Nephron progenitor cell (in vitro differentiated cells): Measurements from ENCODE around the gene NISCH.
A peak's percentile ranks its signal among the peaks of the same experiment; 100 is the strongest.

Source experiments
- DNase-seq: peaks from one replicate; pipeline ENCODE4 v3.0.0; 2021
- H3K27ac Mint-ChIP-seq: 2 replicates; pipeline ENCODE4 v1.8.0; 2021; ENCODE audit warnings: mild to moderate bottlenecking, moderate library complexity, mixed read lengths
- H3K27me3 Mint-ChIP-seq: 2 replicates; pipeline ENCODE4 v1.8.0; 2021; ENCODE audit warnings: mild to moderate bottlenecking, low read depth, mixed read lengths; ENCODE audit not compliant: poor library complexity
- H3K36me3 Mint-ChIP-seq: 2 replicates; pipeline ENCODE4 v1.8.0; 2021; ENCODE audit warnings: low read depth, mixed read lengths
- H3K4me1 Mint-ChIP-seq: 2 replicates; pipeline ENCODE4 v1.8.0; 2021; ENCODE audit warnings: mixed read lengths
- H3K4me3 Mint-ChIP-seq: 2 replicates; pipeline ENCODE4 v1.8.0; 2021; ENCODE audit warnings: mild to moderate bottlenecking, moderate library complexity, mixed read lengths
- H3K9me3 Mint-ChIP-seq: 2 replicates; pipeline ENCODE4 v1.8.0; 2021; ENCODE audit warnings: mild to moderate bottlenecking, moderate library complexity, mixed read lengths
- TF ChIP-seq, protein P1 (sequence below): fragments of 200-600 bp; sonication (generic); IDR thresholded peaks from 2 replicates; pipeline ENCODE4 v1.5.0; 2021; ENCODE audit warnings: antibody characterized with exemption

The NISCH gene

DNA sequence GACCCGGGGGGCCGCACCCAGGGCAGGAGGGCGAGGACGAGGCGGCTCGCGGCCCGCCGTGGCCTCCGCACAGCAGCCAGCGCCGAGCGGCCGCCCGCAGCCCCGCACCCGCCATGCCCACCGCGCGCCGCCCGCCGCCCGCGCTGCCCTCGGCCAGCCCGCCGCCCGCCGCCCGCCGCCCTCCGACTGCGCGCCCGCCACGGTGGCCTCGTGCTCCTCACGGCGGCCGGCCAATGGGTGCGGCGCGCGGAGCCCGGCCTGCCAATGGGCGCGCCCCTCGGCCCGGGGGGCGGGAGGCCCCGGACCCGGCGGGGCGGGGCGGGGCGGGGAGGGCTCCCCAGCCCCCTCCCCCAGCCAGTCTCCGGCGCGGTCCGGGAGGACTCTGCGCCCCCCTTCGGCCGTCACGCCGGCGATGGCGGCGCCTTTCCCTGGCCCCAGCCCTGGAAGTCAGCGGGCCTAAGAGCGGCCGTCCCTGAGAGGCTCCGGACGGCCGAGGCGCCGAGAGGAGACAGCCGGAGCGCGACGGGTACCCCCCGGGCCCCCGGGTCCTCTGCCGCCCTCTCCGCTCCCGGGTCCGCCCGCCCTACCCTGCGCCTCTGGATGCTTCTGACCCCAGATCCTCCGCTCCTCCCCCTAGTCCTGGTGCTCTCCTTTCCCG, 78.3 kb downstream of the NISCH start, which contains the start of gene NT5DC2:
Gene NT5DC2 (minus strand): TSS at position 235 of the 658 bp plus-strand sequence. CDS start 120 bp downstream, at position 115.
- peak; percentile 87 for DNase-seq
- H3K36me3 Mint-ChIP-seq: peaks cover 19% of the 10 kb centered on the region
- H3K27me3 Mint-ChIP-seq: no peaks in the 10 kb centered on the region
- H3K4me1 Mint-ChIP-seq: peaks cover 70% of the 10 kb centered on the region
- H3K27ac Mint-ChIP-seq: peak within 1 kb of the TSS; percentile 45
- peak within 1 kb of the TSS; percentile 88 for H3K4me3 Mint-ChIP-seq
- TF ChIP-seq, protein P1, sequence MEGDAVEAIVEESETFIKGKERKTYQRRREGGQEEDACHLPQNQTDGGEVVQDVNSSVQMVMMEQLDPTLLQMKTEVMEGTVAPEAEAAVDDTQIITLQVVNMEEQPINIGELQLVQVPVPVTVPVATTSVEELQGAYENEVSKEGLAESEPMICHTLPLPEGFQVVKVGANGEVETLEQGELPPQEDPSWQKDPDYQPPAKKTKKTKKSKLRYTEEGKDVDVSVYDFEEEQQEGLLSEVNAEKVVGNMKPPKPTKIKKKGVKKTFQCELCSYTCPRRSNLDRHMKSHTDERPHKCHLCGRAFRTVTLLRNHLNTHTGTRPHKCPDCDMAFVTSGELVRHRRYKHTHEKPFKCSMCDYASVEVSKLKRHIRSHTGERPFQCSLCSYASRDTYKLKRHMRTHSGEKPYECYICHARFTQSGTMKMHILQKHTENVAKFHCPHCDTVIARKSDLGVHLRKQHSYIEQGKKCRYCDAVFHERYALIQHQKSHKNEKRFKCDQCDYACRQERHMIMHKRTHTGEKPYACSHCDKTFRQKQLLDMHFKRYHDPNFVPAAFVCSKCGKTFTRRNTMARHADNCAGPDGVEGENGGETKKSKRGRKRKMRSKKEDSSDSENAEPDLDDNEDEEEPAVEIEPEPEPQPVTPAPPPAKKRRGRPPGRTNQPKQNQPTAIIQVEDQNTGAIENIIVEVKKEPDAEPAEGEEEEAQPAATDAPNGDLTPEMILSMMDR: no peak
- no peaks in the 10 kb centered on the region for H3K9me3 Mint-ChIP-seq

DNA sequence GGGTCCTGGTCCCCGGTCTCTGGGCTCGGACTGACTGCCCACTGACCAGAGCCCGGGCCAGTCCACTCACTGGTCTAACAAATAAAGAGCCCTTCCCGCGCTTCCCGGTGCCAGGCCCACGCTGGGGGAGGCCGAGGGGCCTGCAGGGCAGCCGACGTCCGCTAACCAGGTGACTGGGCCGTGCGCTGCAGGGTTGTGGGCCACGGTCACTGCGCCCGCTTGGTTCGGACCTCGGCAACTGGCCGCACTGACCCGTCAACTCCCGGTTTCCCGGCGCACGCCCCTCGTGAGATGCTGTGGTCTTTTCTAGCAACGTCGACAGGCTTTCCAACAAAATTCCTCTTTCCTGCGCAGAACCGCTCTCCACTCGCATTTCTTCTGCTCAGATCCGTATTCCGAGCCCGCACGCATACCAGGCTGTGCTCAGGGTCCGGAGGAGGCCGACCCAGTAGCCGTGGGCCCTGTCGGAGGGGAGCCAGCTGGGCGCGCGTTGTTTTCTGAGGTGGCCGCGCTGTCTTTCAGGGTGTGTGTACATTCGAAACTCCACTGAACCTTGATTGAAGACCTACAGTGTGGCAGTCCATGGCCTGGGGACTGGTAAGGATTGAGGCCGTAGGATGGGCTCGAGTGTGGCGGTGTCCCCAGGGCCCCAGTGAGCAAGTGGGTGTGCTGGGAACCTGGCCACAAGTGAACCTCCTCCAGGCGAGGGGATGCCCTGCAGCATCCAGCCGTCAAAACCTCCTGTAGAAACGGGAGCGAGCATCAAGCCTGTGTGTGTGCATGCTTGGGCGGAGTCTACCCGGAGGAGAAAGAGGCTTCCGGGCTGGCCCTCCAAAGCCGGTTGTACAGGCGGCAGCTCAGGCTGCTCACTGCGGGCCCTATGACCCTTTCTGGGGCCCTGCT, 79.1 kb downstream of the NISCH start:
- H3K4me3 Mint-ChIP-seq: peak overlapping the region; percentile 84
- TF ChIP-seq, protein P1: no peak
- H3K27me3 Mint-ChIP-seq: no peaks in the 10 kb centered on the region
- peak overlapping the region; percentile 85 for H3K27ac Mint-ChIP-seq
- peaks cover 72% of the 10 kb centered on the region for H3K4me1 Mint-ChIP-seq
- H3K9me3 Mint-ChIP-seq: no peaks in the 10 kb centered on the region
- H3K36me3 Mint-ChIP-seq: peaks cover 20% of the 10 kb centered on the region
- no peak for DNase-seq

DNA sequence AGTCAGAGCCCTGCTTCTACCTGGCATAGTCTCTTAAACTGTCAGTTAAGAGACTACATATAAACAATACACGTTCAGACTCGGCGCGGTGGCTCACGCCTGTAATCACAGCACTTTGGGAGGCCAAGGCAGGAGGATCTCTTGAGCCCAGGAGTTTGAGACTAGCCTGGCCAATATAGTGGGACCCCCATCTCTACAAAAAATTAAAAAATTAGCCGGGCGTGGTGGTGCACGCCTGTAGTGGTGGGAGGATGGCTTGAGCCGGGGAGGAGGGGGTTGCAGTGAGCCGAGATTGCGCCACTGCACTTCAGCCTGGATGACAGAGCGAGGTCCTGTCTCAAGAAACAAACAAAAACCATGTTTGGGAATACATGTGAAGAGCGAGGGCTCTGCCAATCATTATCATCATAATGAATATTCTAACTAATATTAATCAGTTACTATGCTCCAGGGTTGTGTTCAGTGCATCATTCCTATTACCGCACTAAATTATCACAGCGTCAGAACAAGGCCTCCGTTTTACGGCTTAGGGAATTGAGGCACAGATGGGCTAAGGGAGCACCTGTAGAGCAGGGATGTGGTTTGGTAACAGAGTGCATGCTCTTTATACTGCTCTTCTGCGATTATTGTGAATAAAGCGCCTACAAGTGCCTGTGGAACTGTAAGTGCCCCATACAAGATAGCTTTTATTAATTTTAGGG, 80.2 kb downstream of the NISCH start:
- Mint-ChIP-seq H3K27me3 (no peaks in the 10 kb centered on the region), H3K27ac (no peak overlapping the region), H3K9me3 (no peaks in the 10 kb centered on the region), H3K4me1 (peaks cover 63% of the 10 kb centered on the region), H3K4me3 (peak overlapping the region; percentile 84), H3K36me3 (peaks cover 18% of the 10 kb centered on the region)
- TF ChIP-seq, protein P1: no peak
- no peak for DNase-seq

DNA sequence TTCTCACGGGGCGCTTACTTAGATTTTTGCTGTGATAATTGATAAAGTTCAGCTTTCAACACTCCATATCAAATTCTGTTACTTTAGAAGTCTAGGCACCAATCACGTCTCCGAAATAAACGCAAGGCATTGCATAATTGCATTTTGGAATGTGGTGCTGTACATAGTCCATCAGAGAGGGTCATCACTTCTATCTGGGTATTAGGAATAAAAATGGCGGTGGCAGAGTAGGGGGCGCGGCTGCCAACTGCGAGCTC, 80.6 kb downstream of the NISCH start:
- H3K36me3 Mint-ChIP-seq: peaks cover 18% of the 10 kb centered on the region
- H3K27me3 Mint-ChIP-seq: no peaks in the 10 kb centered on the region
- H3K9me3 Mint-ChIP-seq: no peaks in the 10 kb centered on the region
- H3K27ac Mint-ChIP-seq: no peak overlapping the region
- peak overlapping the region; percentile 69 for H3K4me3 Mint-ChIP-seq
- no peak for DNase-seq
- TF ChIP-seq, protein P1: no peak
- peaks cover 63% of the 10 kb centered on the region for H3K4me1 Mint-ChIP-seq

DNA sequence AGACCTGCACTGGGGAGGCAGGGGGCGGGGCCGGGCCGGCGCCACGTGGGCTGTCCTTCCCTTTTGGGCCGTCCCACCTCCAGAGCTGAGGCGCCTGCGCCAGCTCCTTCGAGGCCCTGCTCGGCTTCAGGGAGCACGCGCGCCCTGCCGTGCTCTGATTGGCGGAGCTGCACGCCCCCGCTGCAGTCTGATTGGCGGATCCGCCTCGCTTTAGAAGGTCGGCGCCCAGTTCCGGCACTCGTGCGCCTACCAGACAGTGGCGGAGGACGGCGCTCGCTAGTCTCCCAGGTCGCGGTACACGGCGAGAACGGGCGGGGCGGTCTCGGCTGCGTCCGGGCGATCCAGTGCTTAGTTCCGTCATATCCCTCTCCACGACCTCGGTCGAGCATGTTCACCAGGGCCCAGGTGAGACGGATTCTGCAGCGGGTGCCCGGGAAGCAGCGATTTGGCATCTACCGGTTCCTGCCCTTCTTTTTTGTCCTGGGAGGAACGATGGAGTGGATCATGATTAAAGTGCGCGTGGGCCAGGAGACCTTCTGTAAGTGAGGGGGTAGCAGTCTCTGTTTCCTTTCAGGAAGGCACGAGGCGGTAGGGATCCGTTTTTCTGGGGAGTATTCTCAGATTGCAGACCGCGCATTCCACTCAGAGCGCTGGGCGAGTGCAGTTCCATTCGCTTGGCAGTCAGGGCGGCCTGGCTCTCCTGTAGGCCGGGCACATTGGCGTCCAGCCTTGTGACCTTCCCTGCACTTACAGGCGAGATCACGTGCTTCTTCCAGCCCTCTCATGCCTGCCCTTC, 81.2 kb downstream of the NISCH start, which contains the start of gene UQCC5:
Gene UQCC5 (plus strand): TSS at position 237 of the 796 bp plus-strand sequence. CDS start 151 bp downstream, at position 388.
- H3K27ac Mint-ChIP-seq: peak within 1 kb of the TSS; percentile 100
- H3K36me3 Mint-ChIP-seq: peaks cover 23% of the 10 kb centered on the region
- no peaks in the 10 kb centered on the region for H3K9me3 Mint-ChIP-seq
- TF ChIP-seq, protein P1: no peak
- H3K4me1 Mint-ChIP-seq: peaks cover 63% of the 10 kb centered on the region
- H3K27me3 Mint-ChIP-seq: no peaks in the 10 kb centered on the region
- peak within 1 kb of the TSS; percentile 99 for H3K4me3 Mint-ChIP-seq
- peak; percentile 96 for DNase-seq
